Astrocyte (in vitro differentiated cells and primary cell): Measurements from ENCODE around the gene PROSER3. TPM values are rescaled to one million over a fixed set of nuclear protein-coding genes. Genes with fewer than 3 reads are reported as not detected.
"Not testable (repeated sequence)": the region's sequence is repeated elsewhere in the genome, so short reads cannot be mapped to it uniquely, and the experiment has no call there.

Experiments used
- DNase-seq: peaks from one replicate; pipeline ENCODE4 v3.0.0-alpha.2; 2010; ENCODE audit warnings: low read depth
- FAIRE-seq: peaks from 2 replicates; lab custom pipeline; 2011; peaks lifted over from hg19 to GRCh38; lab: Jason Lieb, UNC
- H2AFZ ChIP-seq: 2 replicates; pipeline ENCODE4 v1.6.0; 2012; ENCODE audit warnings: low read depth, low read length, inconsistent platforms
- H3K27ac ChIP-seq: 2 replicates; pipeline ENCODE4 v1.5.1; 2011; ENCODE audit warnings: low read depth, low read length, inconsistent platforms
- H3K27me3 ChIP-seq: 2 replicates; pipeline ENCODE4 v1.6.0; 2011; ENCODE audit warnings: low read length, inconsistent platforms; ENCODE audit not compliant: insufficient read depth
- H3K36me3 ChIP-seq: 2 replicates; pipeline ENCODE4 v1.5.1; 2011; ENCODE audit warnings: low read length, inconsistent platforms; ENCODE audit not compliant: insufficient read depth
- H3K4me1 ChIP-seq: 2 replicates; pipeline ENCODE4 v1.5.1; 2011; ENCODE audit warnings: low read length, inconsistent platforms; ENCODE audit not compliant: insufficient read depth
- H3K4me2 ChIP-seq: 2 replicates; pipeline ENCODE4 v1.6.0; 2012; ENCODE audit warnings: low read length, inconsistent platforms
- H3K4me3 ChIP-seq: 2 replicates; pipeline ENCODE4 v1.5.1; 2011; ENCODE audit warnings: low read depth, mild to moderate bottlenecking, low read length, inconsistent platforms; ENCODE audit not compliant: insufficient read depth
- H3K79me2 ChIP-seq: 2 replicates; pipeline ENCODE4 v1.6.0; 2012; ENCODE audit warnings: mild to moderate bottlenecking, low read length, inconsistent platforms; ENCODE audit not compliant: insufficient read depth
- H3K9ac ChIP-seq: 2 replicates; pipeline ENCODE4 v1.6.0; 2012; ENCODE audit warnings: mild to moderate bottlenecking, low read length, inconsistent platforms
- H3K9me3 ChIP-seq: 2 replicates; pipeline ENCODE4 v1.5.1; 2012; ENCODE audit warnings: low read depth, mild to moderate bottlenecking, low read length, inconsistent platforms; ENCODE audit not compliant: insufficient read depth
- H4K20me1 ChIP-seq: 2 replicates; pipeline ENCODE4 v1.6.0; 2012; ENCODE audit warnings: low read length, inconsistent platforms; ENCODE audit not compliant: insufficient read depth
- H3K27ac Mint-ChIP-seq: one replicate; pipeline ENCODE4 v1.8.0; 2021; ENCODE audit warnings: mild to moderate bottlenecking, mixed read lengths; ENCODE audit not compliant: unreplicated experiment
- H3K27me3 Mint-ChIP-seq: one replicate; pipeline ENCODE4 v1.8.0; 2021; ENCODE audit warnings: low read depth, mixed read lengths; ENCODE audit not compliant: unreplicated experiment
- H3K36me3 Mint-ChIP-seq: one replicate; pipeline ENCODE4 v1.8.0; 2021; ENCODE audit warnings: low read depth, mixed read lengths; ENCODE audit not compliant: unreplicated experiment
- H3K4me1 Mint-ChIP-seq: one replicate; pipeline ENCODE4 v1.8.0; 2021; ENCODE audit warnings: low read depth, mixed read lengths; ENCODE audit not compliant: unreplicated experiment
- H3K4me3 Mint-ChIP-seq: one replicate; pipeline ENCODE4 v1.8.0; 2021; ENCODE audit warnings: mild to moderate bottlenecking, moderate library complexity, mixed read lengths; ENCODE audit not compliant: unreplicated experiment
- H3K9me3 Mint-ChIP-seq: one replicate; pipeline ENCODE4 v1.8.0; 2021; ENCODE audit warnings: mild to moderate bottlenecking, mixed read lengths; ENCODE audit not compliant: unreplicated experiment
- CTCF ChIP-seq: IDR thresholded peaks from 2 replicates; pipeline ENCODE4 v1.5.1; 2011; ENCODE audit warnings: low read depth, mild to moderate bottlenecking, inconsistent platforms, low read length, moderate library complexity; ENCODE audit not compliant: insufficient read depth
- EZH2 ChIP-seq: IDR thresholded peaks from 2 replicates; pipeline ENCODE4 v1.6.1; 2012; ENCODE audit warnings: mild to moderate bottlenecking, low read length, inconsistent platforms; ENCODE audit not compliant: insufficient read depth
- total RNA-seq: library from RNA; stranded (reverse); gene quantifications from 2 replicates; pipeline ENCODE4 v1.2.1, GENCODE V29; 2021

Gene PROSER3
- total RNA-seq, 1 donor from 2014 or later: 35.6 TPM

DNA sequence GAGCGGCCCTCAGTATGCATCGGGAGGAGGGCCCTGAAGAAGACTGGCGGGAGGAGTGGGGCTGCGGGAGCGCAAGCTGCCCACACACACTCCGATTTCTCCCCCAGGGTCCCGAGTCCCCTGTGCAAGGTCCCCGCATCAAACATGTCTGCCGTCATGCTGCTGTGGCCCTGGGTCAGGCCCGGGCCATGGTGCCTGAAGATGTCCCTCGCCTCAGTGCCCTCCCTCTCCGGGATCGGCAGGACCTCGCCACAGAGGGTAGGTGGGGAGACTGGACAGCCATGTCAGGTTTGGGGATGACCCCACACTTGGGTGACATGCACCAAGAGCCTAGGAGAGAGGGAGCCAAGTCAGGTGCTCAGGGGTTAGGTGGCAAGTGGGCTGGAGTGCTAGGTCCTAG is 35.5 kb upstream of the PROSER3 start:
- TF ChIP-seq EZH2 (no peak), CTCF (no peak)

DNA sequence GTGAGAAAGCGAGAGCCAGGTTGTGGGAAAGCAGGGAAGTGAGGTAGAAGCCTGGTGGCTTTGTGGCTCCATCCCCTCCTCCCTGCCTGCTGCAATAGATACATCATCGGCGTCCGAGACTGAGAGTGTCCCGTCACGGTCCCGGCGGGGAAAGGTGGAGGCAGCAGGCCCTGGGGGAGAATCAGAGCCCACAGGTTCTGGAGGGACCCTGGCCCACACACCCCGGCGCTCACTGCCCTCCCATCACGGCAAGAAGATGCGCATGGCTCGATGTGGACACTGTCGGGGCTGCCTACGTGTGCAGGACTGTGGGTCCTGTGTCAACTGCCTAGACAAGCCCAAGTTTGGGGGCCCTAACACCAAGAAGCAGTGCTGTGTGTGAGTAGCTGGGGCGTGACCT is 35.1 kb upstream of the PROSER3 start:
- Histone ChIP-seq H3K4me2 (no peak overlapping the region), H4K20me1 (peaks cover 75% of the 10 kb centered on the region), H3K4me1 (peaks cover 8% of the 10 kb centered on the region), H3K36me3 (peaks cover 26% of the 10 kb centered on the region), H3K9me3 (no peaks in the 10 kb centered on the region), H3K9ac (no peak overlapping the region), H3K27ac (no peak overlapping the region), H3K79me2 (peaks cover 41% of the 10 kb centered on the region), H2AFZ (no peak overlapping the region), H3K27me3 (no peaks in the 10 kb centered on the region), H3K4me3 (no peak overlapping the region)
- H3K9me3 Mint-ChIP-seq: no peaks in the 10 kb centered on the region
- peaks cover 4% of the 10 kb centered on the region for H3K4me1 Mint-ChIP-seq
- FAIRE-seq (no peak), DNase-seq (no peak)
- H3K4me3 Mint-ChIP-seq: no peak overlapping the region
- H3K27me3 Mint-ChIP-seq: no peaks in the 10 kb centered on the region
- H3K27ac Mint-ChIP-seq: no peak overlapping the region
- TF ChIP-seq CTCF (no peak), EZH2 (no peak)
- peaks cover 6% of the 10 kb centered on the region for H3K36me3 Mint-ChIP-seq

More for the DNA sequence above, 35.5 kb upstream of the PROSER3 start:
- Mint-ChIP-seq H3K27me3 (no peaks in the 10 kb centered on the region), H3K36me3 (peaks cover 6% of the 10 kb centered on the region), H3K9me3 (no peaks in the 10 kb centered on the region), H3K27ac (peak overlapping the region; percentile 53), H3K4me1 (peaks cover 4% of the 10 kb centered on the region), H3K4me3 (no peak overlapping the region)
- no peaks in the 10 kb centered on the region for H3K27me3 ChIP-seq
- no peak overlapping the region for H2AFZ ChIP-seq
- peaks cover 71% of the 10 kb centered on the region for H4K20me1 ChIP-seq
- H3K4me2 ChIP-seq: no peak overlapping the region
- H3K27ac ChIP-seq: no peak overlapping the region
- peaks cover 8% of the 10 kb centered on the region for H3K4me1 ChIP-seq
- no peak overlapping the region for H3K4me3 ChIP-seq
- peaks cover 22% of the 10 kb centered on the region for H3K36me3 ChIP-seq
- H3K9ac ChIP-seq: no peak overlapping the region
- DNase-seq: no peak
- no peaks in the 10 kb centered on the region for H3K9me3 ChIP-seq
- FAIRE-seq: no peak
- peaks cover 41% of the 10 kb centered on the region for H3K79me2 ChIP-seq

GRCh38 chr19:35723671-35724070 is 34.3 kb upstream of the PROSER3 start:
- Mint-ChIP-seq H3K27me3 (no peaks in the 10 kb centered on the region), H3K36me3 (peaks cover 6% of the 10 kb centered on the region), H3K4me3 (no peak overlapping the region), H3K4me1 (peaks cover 4% of the 10 kb centered on the region), H3K9me3 (no peaks in the 10 kb centered on the region), H3K27ac (no peak overlapping the region)
- Histone ChIP-seq H2AFZ (no peak overlapping the region), H3K4me1 (peaks cover 8% of the 10 kb centered on the region), H3K27ac (no peak overlapping the region), H3K27me3 (no peaks in the 10 kb centered on the region), H3K9me3 (no peaks in the 10 kb centered on the region), H3K9ac (no peak overlapping the region), H3K4me2 (no peak overlapping the region), H4K20me1 (peaks cover 75% of the 10 kb centered on the region), H3K36me3 (peaks cover 29% of the 10 kb centered on the region), H3K4me3 (no peak overlapping the region), H3K79me2 (peaks cover 35% of the 10 kb centered on the region)
- DNase-seq (no peak), FAIRE-seq (no peak)
- TF ChIP-seq CTCF: no peak
- TF ChIP-seq EZH2: no peak

DNA sequence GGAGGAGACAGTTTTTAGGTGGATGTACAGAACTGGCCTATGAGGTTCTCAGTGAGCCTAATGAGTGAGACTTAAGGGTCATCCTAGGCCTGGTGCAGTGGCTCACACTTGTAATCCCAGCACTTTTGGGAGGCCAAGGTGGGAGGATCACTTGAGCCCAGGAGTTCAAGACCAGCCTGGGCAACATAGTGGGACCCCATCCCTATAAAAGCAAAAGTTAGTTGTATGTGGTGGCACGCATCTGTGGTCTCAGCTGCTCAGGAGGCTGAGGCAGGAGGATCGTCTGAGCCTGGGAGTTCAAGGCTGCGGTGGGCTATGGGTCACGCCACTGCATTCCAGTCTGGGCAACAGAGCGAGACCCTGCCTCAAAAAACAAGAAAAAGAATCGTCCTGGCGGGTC is 33.8 kb upstream of the PROSER3 start:
- H3K4me2 ChIP-seq, H3K27ac ChIP-seq, H3K27ac Mint-ChIP-seq, H3K9me3 Mint-ChIP-seq, FAIRE-seq, H3K9ac ChIP-seq, H3K4me1 ChIP-seq, DNase-seq, H3K9me3 ChIP-seq, H3K4me1 Mint-ChIP-seq, H3K27me3 Mint-ChIP-seq, H3K4me3 Mint-ChIP-seq, H3K4me3 ChIP-seq, H3K27me3 ChIP-seq, H3K36me3 Mint-ChIP-seq, H2AFZ ChIP-seq: not testable (repeated sequence)
- peaks cover 31% of the 10 kb centered on the region for H3K79me2 ChIP-seq
- peaks cover 75% of the 10 kb centered on the region for H4K20me1 ChIP-seq
- H3K36me3 ChIP-seq: peaks cover 33% of the 10 kb centered on the region
